Neuronal stem cell (in vitro differentiated cells): ENCODE measurements around the gene TM7SF2.

ENCODE experiments used
- DNase-seq: peaks from one replicate; pipeline ENCODE4 v3.0.0-alpha.2; 2013; ENCODE audit warnings: low spot score
- H2AFZ ChIP-seq: one replicate; pipeline ENCODE4 v1.6.1; 2013; ENCODE audit warnings: mild to moderate bottlenecking, low read length, inconsistent platforms
- H2AK5ac ChIP-seq: 2 replicates; pipeline ENCODE4 v1.6.1; 2013; ENCODE audit warnings: low read depth, mild to moderate bottlenecking, inconsistent platforms, low read length, moderate library complexity, mixed read lengths
- H2BK120ac ChIP-seq: 2 replicates; pipeline ENCODE4 v1.6.1; 2013; ENCODE audit warnings: low read depth, mild to moderate bottlenecking, inconsistent platforms, low read length, moderate library complexity, mixed read lengths
- H2BK12ac ChIP-seq: one replicate; pipeline ENCODE4 v1.6.1; 2013; ENCODE audit warnings: low read length, inconsistent platforms
- H2BK15ac ChIP-seq: 2 replicates; pipeline ENCODE4 v1.6.1; 2013; ENCODE audit warnings: mild to moderate bottlenecking, low read length, inconsistent platforms, mixed read lengths
- H2BK5ac ChIP-seq: one replicate; pipeline ENCODE4 v1.6.1; 2013; ENCODE audit warnings: inconsistent platforms, mild to moderate bottlenecking, low read length, moderate library complexity
- H3K14ac ChIP-seq: one replicate; pipeline ENCODE4 v1.6.1; 2013; ENCODE audit warnings: low read length, inconsistent platforms
- H3K18ac ChIP-seq: 2 replicates; pipeline ENCODE4 v1.6.1; 2013; ENCODE audit warnings: low read length, inconsistent platforms
- H3K23ac ChIP-seq: 2 replicates; pipeline ENCODE4 v1.6.1; 2013; ENCODE audit warnings: low read depth, mild to moderate bottlenecking, mixed read lengths, low read length, inconsistent platforms; ENCODE audit not compliant: poor library complexity
- H3K27ac ChIP-seq: replicated peaks from 3 replicates; pipeline ENCODE4 v1.5.1; 2013; ENCODE audit warnings: low read length, inconsistent platforms
- H3K27me3 ChIP-seq, 3 experiments: 2 replicates each; pipeline ENCODE4 v1.6.1; 2013; ENCODE audit warnings: low read length in 3 of 3, mild to moderate bottlenecking in 2 of 3, inconsistent platforms in 1 of 3, low read depth in 1 of 3, mixed read lengths in 1 of 3, moderate library complexity in 1 of 3; ENCODE audit not compliant: control insufficient read depth in 3 of 3, insufficient read depth in 3 of 3
- H3K36me3 ChIP-seq, 2 donors: replicated peaks in 1 of 2; 2 replicates each; pipeline ENCODE4 v1.6.1; 2013; ENCODE audit warnings: low read length in 2 of 2; ENCODE audit not compliant: control insufficient read depth in 2 of 2, insufficient read depth in 2 of 2
- H3K4ac ChIP-seq: 2 replicates; pipeline ENCODE4 v1.6.1; 2013; ENCODE audit warnings: inconsistent platforms, mild to moderate bottlenecking, low read length, moderate library complexity
- H3K4me1 ChIP-seq, 2 donors: 1 replicate in 1 of 2; 2 replicates in 1 of 2; pipeline ENCODE4 v1.6.1; 2013; ENCODE audit warnings: low read length in 2 of 2, low read depth in 1 of 2; ENCODE audit not compliant: control insufficient read depth in 2 of 2, insufficient read depth in 1 of 2
- H3K4me2 ChIP-seq: one replicate; pipeline ENCODE4 v1.6.1; 2013; ENCODE audit warnings: mild to moderate bottlenecking, low read length, inconsistent platforms; ENCODE audit not compliant: insufficient read depth, poor library complexity, severe bottlenecking
- H3K4me3 ChIP-seq, 2 donors: 2 replicates each; pipeline ENCODE4 v1.5.1; 2013; ENCODE audit warnings: low read length in 2 of 2, mild to moderate bottlenecking in 2 of 2, inconsistent platforms in 1 of 2, moderate library complexity in 1 of 2
- H3K79me1 ChIP-seq: one replicate; pipeline ENCODE4 v1.6.1; 2013; ENCODE audit warnings: low read depth, mild to moderate bottlenecking, inconsistent platforms, low read length, moderate library complexity
- H3K9ac ChIP-seq: one replicate; pipeline ENCODE4 v1.6.1; 2013; ENCODE audit warnings: mild to moderate bottlenecking, low read depth, low read length, inconsistent platforms; ENCODE audit not compliant: poor library complexity
- H3K9me3 ChIP-seq, 2 donors: replicated peaks in 1 of 2; 2 replicates each; pipeline versions ENCODE3 to v1.6.1; 2013; ENCODE audit warnings: low read length in 2 of 2, mild to moderate bottlenecking in 2 of 2, inconsistent platforms in 1 of 2, low read depth in 1 of 2, mixed read lengths in 1 of 2, moderate library complexity in 1 of 2; ENCODE audit not compliant: control insufficient read depth in 2 of 2, insufficient read depth in 1 of 2
- H4K8ac ChIP-seq: one replicate; pipeline ENCODE4 v1.6.1; 2013; ENCODE audit warnings: low read depth, mild to moderate bottlenecking, inconsistent platforms, low read length, moderate library complexity
- H4K91ac ChIP-seq: one replicate; pipeline ENCODE4 v1.6.1; 2013; ENCODE audit warnings: low read length, low read depth, mild to moderate bottlenecking, inconsistent platforms; ENCODE audit not compliant: poor library complexity
- WGBS, 2 donors: extraction: QIAGEN DNeasy Blood & Tissue Kit; methylation state at CpG; one replicate each; pipeline ENCODE4 v1.1.7; 2013; ENCODE audit warnings: missing lambda C conversion rate in 2 of 2, mixed read lengths in 1 of 2; ENCODE audit not compliant: insufficient read length in 2 of 2, insufficient replicate concordance in 1 of 2; ENCODE audit errors: extremely low coverage in 2 of 2; 5-methylcytosine and 5-hydroxymethylcytosine counted together

Gene TM7SF2

GRCh38 chr11:65113839-65114238 lies 2.2 kb downstream of the TM7SF2 start:
- peaks cover 10 to 21% of the 10 kb centered on the region in 2 donors for H3K4me1 ChIP-seq
- no peak overlapping the region for H2AK5ac ChIP-seq

DNA sequence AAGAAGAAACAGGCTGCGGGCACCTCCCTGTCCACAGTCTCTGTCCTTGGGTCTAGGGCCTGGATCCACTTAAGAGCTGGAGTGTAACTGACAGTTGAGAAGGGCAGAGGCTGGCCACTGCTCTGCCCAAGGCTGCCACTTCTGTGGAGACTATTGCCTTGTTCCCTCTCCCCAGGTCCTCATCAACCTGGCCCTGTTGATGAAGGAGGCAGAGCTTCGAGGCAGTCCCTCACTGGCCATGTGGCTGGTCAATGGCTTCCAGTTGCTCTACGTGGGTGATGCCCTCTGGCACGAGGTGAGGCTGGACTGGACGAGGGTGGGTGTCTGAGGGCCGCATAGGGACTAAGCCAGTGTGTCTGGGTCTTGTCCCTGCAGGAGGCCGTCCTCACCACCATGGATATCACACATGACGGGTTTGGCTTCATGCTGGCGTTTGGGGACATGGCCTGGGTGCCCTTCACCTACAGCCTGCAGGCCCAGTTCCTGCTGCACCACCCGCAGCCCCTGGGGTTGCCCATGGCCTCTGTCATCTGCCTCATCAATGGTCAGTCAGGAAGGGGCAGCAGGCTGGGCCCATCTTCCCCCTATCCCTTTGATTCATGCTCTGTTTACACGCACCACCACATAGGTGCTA lies 3.0 kb downstream of the TM7SF2 start:
- Histone ChIP-seq H3K4me1 (peaks cover 10 to 21% of the 10 kb centered on the region in 2 donors), H2AK5ac (no peak overlapping the region), H4K8ac (no peak overlapping the region), H3K9ac (no peak overlapping the region), H2AFZ (no peak overlapping the region), H3K79me1 (peaks cover 15% of the 10 kb centered on the region), H3K4me3 (no peak overlapping the region), H4K91ac (no peak overlapping the region), H2BK15ac (no peak overlapping the region), H3K23ac (no peak overlapping the region), H3K27ac (no peak overlapping the region), H3K14ac (no peak overlapping the region), H3K18ac (no peak overlapping the region), H3K27me3 (no peaks in the 10 kb centered on the region), H2BK12ac (no peak overlapping the region), H3K4ac (no peak overlapping the region), H3K9me3 (no peaks in the 10 kb centered on the region), H2BK5ac (no peak overlapping the region), H3K4me2 (no peak overlapping the region), H3K36me3 (peaks cover 13 to 54% of the 10 kb centered on the region in 2 donors), H2BK120ac (no peak overlapping the region)
- no peak for DNase-seq
- WGBS, 2 donors, result no CpG with 5 or more reads among the region's 11 CpGs

More at GRCh38 chr11:65113839-65114238, 2.2 kb downstream of the TM7SF2 start:
- Histone ChIP-seq H2BK12ac (no peak overlapping the region), H2BK5ac (no peak overlapping the region), H3K9me3 (no peaks in the 10 kb centered on the region), H3K23ac (no peak overlapping the region), H2BK120ac (no peak overlapping the region), H3K36me3 (peaks cover 16 to 49% of the 10 kb centered on the region in 2 donors), H4K91ac (no peak overlapping the region), H3K9ac (no peak overlapping the region), H3K79me1 (peaks cover 15% of the 10 kb centered on the region), H3K18ac (no peak overlapping the region), H2BK15ac (no peak overlapping the region), H3K27ac (no peak overlapping the region), H3K4me3 (no peak overlapping the region), H4K8ac (no peak overlapping the region), H2AFZ (no peak overlapping the region), H3K4me2 (no peak overlapping the region), H3K4ac (no peak overlapping the region), H3K27me3 (no peaks in the 10 kb centered on the region), H3K14ac (no peak overlapping the region)
- WGBS, 2 donors, result no CpG with 5 or more reads among the region's 6 CpGs
- no peak for DNase-seq

GRCh38 chr11:65115361-65116082 lies 3.9 kb downstream of the TM7SF2 start:
- H3K14ac ChIP-seq, result no peak overlapping the region
- no peak for DNase-seq
- H3K4me1 ChIP-seq, result peaks cover 10 to 19% of the 10 kb centered on the region in 2 donors
- no peak overlapping the region for H3K27ac ChIP-seq
- H3K4me3 ChIP-seq, result no peak overlapping the region
- H3K79me1 ChIP-seq, result peaks cover 15% of the 10 kb centered on the region
- peak overlapping the region; percentile 34 for H3K23ac ChIP-seq
- peaks cover 18 to 62% of the 10 kb centered on the region in 2 donors for H3K36me3 ChIP-seq
- peak overlapping the region; percentile 20 for H4K8ac ChIP-seq
- no peak overlapping the region for H2BK12ac ChIP-seq
- no peak overlapping the region for H2AFZ ChIP-seq
- H2BK5ac ChIP-seq, result no peak overlapping the region
- H4K91ac ChIP-seq, result no peak overlapping the region
- no peak overlapping the region for H3K9ac ChIP-seq
- H2BK120ac ChIP-seq, result no peak overlapping the region
- H3K4me2 ChIP-seq, result no peak overlapping the region
- no peak overlapping the region for H2AK5ac ChIP-seq
- H3K4ac ChIP-seq, result no peak overlapping the region
- no peak overlapping the region for H3K18ac ChIP-seq
- no peaks in the 10 kb centered on the region for H3K27me3 ChIP-seq
- H3K9me3 ChIP-seq, result no peaks in the 10 kb centered on the region
- H2BK15ac ChIP-seq, result no peak overlapping the region
- no CpG with 5 or more reads among the region's 21 CpGs for WGBS, 2 donors
